Neuron (in vitro differentiated cells): Measurements from ENCODE around the gene KLHL33.
A peak's percentile ranks its signal among the peaks of the same experiment; 100 is the strongest.

Source experiments
- H2AFZ ChIP-seq: one replicate; pipeline ENCODE4 v1.6.1; 2013; ENCODE audit warnings: low read depth, mild to moderate bottlenecking, inconsistent platforms, low read length, moderate library complexity
- H3K27me3 ChIP-seq: one replicate; pipeline ENCODE4 v1.6.1; 2013; ENCODE audit warnings: low read length; ENCODE audit not compliant: insufficient read depth
- H3K36me3 ChIP-seq: one replicate; pipeline ENCODE4 v1.6.1; 2013; ENCODE audit warnings: low read length; ENCODE audit not compliant: insufficient read depth
- H3K4me1 ChIP-seq: one replicate; pipeline ENCODE4 v1.6.1; 2013; ENCODE audit warnings: low read length; ENCODE audit not compliant: insufficient read depth
- H3K4me3 ChIP-seq: 2 replicates; pipeline ENCODE4 v1.5.1; 2013; ENCODE audit warnings: mild to moderate bottlenecking, low read length, moderate library complexity
- H3K9me3 ChIP-seq: one replicate; pipeline ENCODE4 v1.6.1; 2013; ENCODE audit warnings: low read length

The KLHL33 gene

GRCh38 chr14:20416223-20416622 lies 19.7 kb downstream of the KLHL33 start:
- no peak overlapping the region for H3K4me3 ChIP-seq
- H3K9me3 ChIP-seq, result no peaks in the 10 kb centered on the region
- no peak overlapping the region for H2AFZ ChIP-seq
- H3K36me3 ChIP-seq, result no peaks in the 10 kb centered on the region
- H3K27me3 ChIP-seq, result peaks cover 11% of the 10 kb centered on the region
- H3K4me1 ChIP-seq, result peaks cover 15% of the 10 kb centered on the region

GRCh38 chr14:20415782-20416206 lies 20.2 kb downstream of the KLHL33 start:
- H3K36me3 ChIP-seq, result no peaks in the 10 kb centered on the region
- no peaks in the 10 kb centered on the region for H3K9me3 ChIP-seq
- peaks cover 14% of the 10 kb centered on the region for H3K4me1 ChIP-seq
- H3K4me3 ChIP-seq, result no peak overlapping the region
- H2AFZ ChIP-seq, result no peak overlapping the region
- peaks cover 11% of the 10 kb centered on the region for H3K27me3 ChIP-seq

GRCh38 chr14:20413744-20414082 lies 22.3 kb downstream of the KLHL33 start:
- H3K9me3 ChIP-seq, result no peaks in the 10 kb centered on the region
- no peaks in the 10 kb centered on the region for H3K36me3 ChIP-seq
- H3K4me1 ChIP-seq, result peaks cover 14% of the 10 kb centered on the region
- H3K27me3 ChIP-seq, result peaks cover 5% of the 10 kb centered on the region
- peak overlapping the region; percentile 96 for H2AFZ ChIP-seq
- peak overlapping the region; percentile 66 for H3K4me3 ChIP-seq

- Histone ChIP-seq H3K4me3 (peak within 1 kb of the TSS; percentile 66), H3K4me1 (peaks cover 14% of the 10 kb centered on the region), H2AFZ (peak within 1 kb of the TSS; percentile 96), H3K27me3 (no peaks in the 10 kb centered on the region), H3K36me3 (peaks cover 3% of the 10 kb centered on the region), H3K9me3 (no peaks in the 10 kb centered on the region)
Observed at GRCh38 chr14:20412876-20413743, 22.9 kb downstream of the KLHL33 start, which contains the start of gene TEP1. TSS of gene TEP1 (minus strand) at chr14:20413501. CDS start at chr14:20408439, 5,062 bp downstream.

- H3K27me3 ChIP-seq, result no peaks in the 10 kb centered on the region
- H3K4me3 ChIP-seq, result peak overlapping the region; percentile 66
- H3K36me3 ChIP-seq, result peaks cover 10% of the 10 kb centered on the region
- H2AFZ ChIP-seq, result peak overlapping the region; percentile 96
- no peaks in the 10 kb centered on the region for H3K9me3 ChIP-seq
- peaks cover 14% of the 10 kb centered on the region for H3K4me1 ChIP-seq
Observed at GRCh38 chr14:20412411-20412810, 23.6 kb downstream of the KLHL33 start.

- Histone ChIP-seq H3K36me3 (peaks cover 24% of the 10 kb centered on the region), H2AFZ (no peak overlapping the region), H3K9me3 (no peaks in the 10 kb centered on the region), H3K27me3 (no peaks in the 10 kb centered on the region), H3K4me3 (no peak overlapping the region), H3K4me1 (peaks cover 13% of the 10 kb centered on the region)
Observed at GRCh38 chr14:20409226-20409625, 26.7 kb downstream of the KLHL33 start.

- peaks cover 45% of the 10 kb centered on the region for H3K36me3 ChIP-seq
- H3K27me3 ChIP-seq, result no peaks in the 10 kb centered on the region
- H2AFZ ChIP-seq, result no peak overlapping the region
- H3K9me3 ChIP-seq, result no peaks in the 10 kb centered on the region
- H3K4me3 ChIP-seq, result no peak overlapping the region
- no peaks in the 10 kb centered on the region for H3K4me1 ChIP-seq
Observed at GRCh38 chr14:20403521-20403920, 32.4 kb downstream of the KLHL33 start.

GRCh38 chr14:20400965-20401593 lies 34.9 kb downstream of the KLHL33 start:
- Histone ChIP-seq H3K9me3 (no peaks in the 10 kb centered on the region), H3K4me3 (no peak overlapping the region), H3K27me3 (no peaks in the 10 kb centered on the region), H3K36me3 (peaks cover 35% of the 10 kb centered on the region), H2AFZ (no peak overlapping the region), H3K4me1 (no peaks in the 10 kb centered on the region)

- Histone ChIP-seq H3K36me3 (peaks cover 40% of the 10 kb centered on the region), H3K4me3 (no peak overlapping the region), H3K9me3 (no peaks in the 10 kb centered on the region), H2AFZ (no peak overlapping the region), H3K4me1 (no peaks in the 10 kb centered on the region), H3K27me3 (no peaks in the 10 kb centered on the region)
Observed at GRCh38 chr14:20400589-20400964, 35.4 kb downstream of the KLHL33 start.

GRCh38 chr14:20397511-20397910 lies 38.5 kb downstream of the KLHL33 start:
- H3K4me1 ChIP-seq, result no peaks in the 10 kb centered on the region
- no peak overlapping the region for H2AFZ ChIP-seq
- H3K4me3 ChIP-seq, result no peak overlapping the region
- no peaks in the 10 kb centered on the region for H3K9me3 ChIP-seq
- H3K36me3 ChIP-seq, result peaks cover 40% of the 10 kb centered on the region
- no peaks in the 10 kb centered on the region for H3K27me3 ChIP-seq

GRCh38 chr14:20391505-20391904 lies 44.5 kb downstream of the KLHL33 start:
- Histone ChIP-seq H3K27me3 (no peaks in the 10 kb centered on the region), H3K36me3 (peaks cover 54% of the 10 kb centered on the region), H2AFZ (no peak overlapping the region), H3K4me3 (no peak overlapping the region), H3K9me3 (no peaks in the 10 kb centered on the region), H3K4me1 (no peaks in the 10 kb centered on the region)

GRCh38 chr14:20388159-20388558 lies 47.8 kb downstream of the KLHL33 start:
- no peaks in the 10 kb centered on the region for H3K9me3 ChIP-seq
- H2AFZ ChIP-seq, result no peak overlapping the region
- H3K4me3 ChIP-seq, result no peak overlapping the region
- H3K36me3 ChIP-seq, result peaks cover 58% of the 10 kb centered on the region
- no peaks in the 10 kb centered on the region for H3K27me3 ChIP-seq
- no peaks in the 10 kb centered on the region for H3K4me1 ChIP-seq

GRCh38 chr14:20387576-20387975 lies 48.4 kb downstream of the KLHL33 start:
- Histone ChIP-seq H2AFZ (no peak overlapping the region), H3K36me3 (peaks cover 63% of the 10 kb centered on the region), H3K9me3 (no peaks in the 10 kb centered on the region)

More at GRCh38 chr14:20387576-20387975, 48.4 kb downstream of the KLHL33 start:
- Histone ChIP-seq H3K4me1 (no peaks in the 10 kb centered on the region), H3K27me3 (no peaks in the 10 kb centered on the region), H3K4me3 (no peak overlapping the region)
